K562 (cell line): ENCODE results near the gene SERPINA12. TPM values are rescaled to one million over a fixed set of nuclear protein-coding genes. Genes with fewer than 3 reads are reported as not detected.

Experiments
- ATAC-seq: fragments of 200-7000 bp; cut with Tn5 transposase; 3 replicates; pipeline ENCODE4 v1.9.1; 2020; ENCODE audit warnings: moderate library complexity
- BruUV-seq: library from RNA; stranded (reverse); fragments of 400-500 nt; replicated peaks from 2 replicates; lab custom pipeline; 2021; lab: Mats Ljungman, UMichigan
- CTCF ChIA-PET: fragments of 300-600 bp; formaldehyde crosslinking; extraction: SDS; loops from one replicate; lab custom pipeline; 2021; ENCODE audit warnings: low intra/inter-chr PET ratio; lab: Yijun Ruan, JAX
- POLR2A ChIA-PET: fragments of 300-600, 350-650 bp; sonication (Branson Sonifier 250); formaldehyde crosslinking; extraction: SDS; loops from one replicate; lab custom pipeline; 2021; ENCODE audit warnings: antibody characterized with exemption, inconsistent platforms; lab: Yijun Ruan, JAX
- DNase-seq, 4 experiments: peaks; one replicate each; pipeline versions ENCODE4 v3.0.0 to v3.0.0-alpha.2; 2011 to 2018; ENCODE audit warnings: low spot score in 3 of 4, mixed read lengths in 3 of 4; ENCODE audit errors: extremely low read depth in 1 of 4
- FAIRE-seq: peaks from 2 replicates; lab custom pipeline; 2011; peaks lifted over from hg19 to GRCh38; lab: Jason Lieb, UNC
- H2AFZ ChIP-seq: 2 replicates; pipeline ENCODE4 v1.6.0; 2011; ENCODE audit warnings: low read depth, low read length, control low read depth, inconsistent platforms
- H3K27ac ChIP-seq: fragments of 200-600 bp; 3 replicates; pipeline ENCODE4 v1.8.0; 2011; ENCODE audit warnings: low read depth, mild to moderate bottlenecking, control low read depth, inconsistent platforms, low read length, moderate library complexity, mixed read lengths; ENCODE audit errors: extremely low read depth
- H3K27me3 ChIP-seq, 2 experiments: fragments of 300-600 bp in 1 of 2; 2 replicates in 1 of 2; 3 replicates in 1 of 2; pipeline versions ENCODE4 v1.6.0 to v1.8.0; 2011; ENCODE audit warnings: inconsistent platforms in 2 of 2, low read length in 2 of 2, mild to moderate bottlenecking in 1 of 2, mixed read lengths in 1 of 2, moderate library complexity in 1 of 2; ENCODE audit not compliant: control insufficient read depth in 2 of 2, insufficient read depth in 2 of 2
- H3K36me3 ChIP-seq: fragments of 300-600 bp; 3 replicates; pipeline ENCODE4 v1.8.0; 2011; ENCODE audit warnings: mild to moderate bottlenecking, low read length, inconsistent platforms; ENCODE audit not compliant: control insufficient read depth, insufficient read depth
- H3K4me1 ChIP-seq, 2 experiments: fragments of 200-600 bp in 1 of 2; replicated peaks in 1 of 2; 2 replicates in 1 of 2; 3 replicates in 1 of 2; pipeline versions ENCODE4 v1.5.1 to v1.8.0; 2011; ENCODE audit warnings: inconsistent platforms in 2 of 2, low read length in 2 of 2, mild to moderate bottlenecking in 1 of 2, mixed read lengths in 1 of 2, moderate library complexity in 1 of 2; ENCODE audit not compliant: control insufficient read depth in 2 of 2, insufficient read depth in 2 of 2
- H3K4me2 ChIP-seq: 2 replicates; pipeline ENCODE4 v1.6.1; 2011; ENCODE audit warnings: low read length, control low read depth, inconsistent platforms, mixed read lengths; ENCODE audit not compliant: insufficient read depth
- H3K4me3 ChIP-seq: fragments of 200-600 bp; sonication (generic), shearing (Covaris generic); 2 replicates; pipeline ENCODE4 v1.5.1; 2016; ENCODE audit warnings: control low read depth, inconsistent platforms
- H3K79me2 ChIP-seq: fragments of 200-600 bp; 3 replicates; pipeline ENCODE4 v1.8.0; 2011; ENCODE audit warnings: low read length, inconsistent platforms; ENCODE audit not compliant: control insufficient read depth, insufficient read depth
- H3K9ac ChIP-seq, 2 experiments: 2 replicates each; pipeline versions ENCODE4 v1.6.0 to v1.6.1; 2011; ENCODE audit warnings: low read depth in 2 of 2, low read length in 2 of 2, control low read depth in 1 of 2, inconsistent platforms in 1 of 2, mild to moderate bottlenecking in 1 of 2, mixed read lengths in 1 of 2; ENCODE audit not compliant: insufficient read depth in 1 of 2
- H3K9me1 ChIP-seq: one replicate; pipeline ENCODE4 v1.6.0; 2011; ENCODE audit warnings: inconsistent platforms, mild to moderate bottlenecking, low read length, moderate library complexity; ENCODE audit not compliant: control insufficient read depth, insufficient read depth
- H3K9me3 ChIP-seq: replicated peaks from 2 replicates; pipeline ENCODE4 v1.5.1; 2011; ENCODE audit warnings: low read depth, low read length, inconsistent platforms; ENCODE audit not compliant: control insufficient read depth, insufficient read depth
- H4K20me1 ChIP-seq: replicated peaks from 2 replicates; pipeline ENCODE4 v1.6.1; 2011; ENCODE audit warnings: low read length, inconsistent platforms, mixed read lengths; ENCODE audit not compliant: control insufficient read depth, insufficient read depth
- FOXJ3 ChIP-seq: sonication (generic); formaldehyde crosslinking; IDR thresholded peaks from 2 replicates; pipeline ENCODE4 v1.4.0; 2020; ENCODE audit warnings: mild to moderate bottlenecking, missing genetic modification reagents
- SMARCB1 ChIP-seq: IDR thresholded peaks from 2 replicates; pipeline ENCODE4 v1.6.1; 2011; ENCODE audit warnings: improper control_type of control experiment, low read depth; ENCODE audit not compliant: insufficient read length
- ZEB2 ChIP-seq: fragments of 450-650 bp; IDR thresholded peaks from 2 replicates; pipeline ENCODE4 v1.6.1; 2016
- ZNF277 ChIP-seq: fragments of 250-450 bp; sonication (Bioruptor Pico); IDR thresholded peaks from 2 replicates; pipeline ENCODE4 v1.8.0; 2022; ENCODE audit warnings: inconsistent platforms, mild to moderate bottlenecking, moderate library complexity, borderline replicate concordance
- ZNF280A ChIP-seq: fragments of 450-650 bp; IDR thresholded peaks from 2 replicates; pipeline ENCODE4 v1.6.1; 2018; ENCODE audit warnings: mild to moderate bottlenecking, low read depth; ENCODE audit not compliant: partially characterized antibody
- ZZZ3 ChIP-seq: fragments of 450-650 bp; IDR thresholded peaks from 2 replicates; pipeline ENCODE4 v1.6.1; 2016; ENCODE audit warnings: antibody characterized with exemption, mild to moderate bottlenecking, moderate library complexity
- WGBS: fragments of 100-300 bp; shearing (Covaris generic); methylation state at CpG from one replicate; pipeline ENCODE4 v1.1.6; 2016; ENCODE audit warnings: low coverage, mixed read lengths; ENCODE audit not compliant: insufficient coverage; ENCODE audit errors: missing lambda C conversion rate; 5-methylcytosine and 5-hydroxymethylcytosine counted together
- in situ Hi-C: fragments of 300-500 bp; cut with MboI; formaldehyde crosslinking; loops from 4 replicates; pipeline ENCODE4 v1.15.0; 2018; ENCODE audit warnings: inconsistent platforms, mixed read lengths
- intact Hi-C: fragments of 100-400 bp; cut with micrococcal nuclease; formaldehyde crosslinking; loops from 2 replicates; pipeline ENCODE4 v1.14.2; 2022
- polyA plus RNA-seq, 8 experiments: library from polyadenylated mRNA; depleted of rRNA in 4 of 8; stranded (reverse) in 5 of 8; unstranded in 3 of 8; fragments of >200 nt; fragmentation: Nextera tagmentation in 2 of 8; fragmentation: Illumina TruSeq in 1 of 8; extraction: Ambion mirVana in 2 of 8; extraction: Trizol in 1 of 8; gene quantifications; 2 replicates each; pipeline versions ENCODE4 v1.2.1 to v1.2.3, GENCODE V29; 2011 to 2014; ENCODE audit warnings: inconsistent platforms in 1 of 8, missing spikeins in 1 of 8
- total RNA-seq, 7 experiments: library from RNA; depleted of rRNA in 6 of 7; stranded (reverse); fragments of >200 nt in 6 of 7; fragmentation: Illumina TruSeq in 2 of 7; extraction: Trizol in 2 of 7; gene quantifications; 2 replicates each; pipeline versions ENCODE4 v1.2.1 to v1.2.3, GENCODE V29; 2011 to 2021; ENCODE audit warnings: low replicate concordance in 1 of 7

The SERPINA12 gene
- total and polyA plus RNA-seq, 9 of the 15 experiments (the other 6 are each of a cell fraction or from before 2014, with no cell fraction given) = not detected

- H3K4me2 ChIP-seq = no peak overlapping the region
- TF ChIP-seq ZNF277 (CRISPR knock-in tag) (no peak), ZEB2 (no peak), ZZZ3 (no peak), FOXJ3 (CRISPR knock-in tag) (no peak), ZNF280A (no peak), SMARCB1 (no peak)
- no peak overlapping the region for H2AFZ ChIP-seq
- no peak overlapping the region for H3K9ac ChIP-seq
- no TSS peak for BruUV-seq
- no peak overlapping the region for H3K27ac ChIP-seq
- no peak overlapping the region for H3K4me3 ChIP-seq
- H4K20me1 ChIP-seq = no peaks in the 10 kb centered on the region
- no peaks in the 10 kb centered on the region for H3K27me3 ChIP-seq
- POLR2A ChIA-PET = no interaction called here
- in situ Hi-C loops = no loop called here
- FAIRE-seq (no peak), ATAC-seq (no peak), DNase-seq (no peak)
- no peaks in the 10 kb centered on the region for H3K36me3 ChIP-seq
- no peaks in the 10 kb centered on the region for H3K79me2 ChIP-seq
- intact Hi-C loops = no loop called here
- H3K9me1 ChIP-seq = no peaks in the 10 kb centered on the region
- WGBS = 0% methylated on average over 3 of the region's 3 CpGs
- H3K9me3 ChIP-seq = no peaks in the 10 kb centered on the region
- no peaks in the 10 kb centered on the region for H3K4me1 ChIP-seq
- CTCF ChIA-PET = no interaction called here
Measured at GRCh38 chr14:94524093-94524492, 14.8 kb upstream of the SERPINA12 start.
